ENCODE measurements around the gene TFDP2.

- TF ChIP-seq MLX (CRISPR knock-in tag; IDR thresholded peaks at IDR 0.05) = no peak
- no peak for TF ChIP-seq MAX (CRISPR knock-in tag; IDR thresholded peaks at IDR 0.05)
- no peak for TF ChIP-seq PREB (CRISPR knock-in tag; IDR thresholded peaks at IDR 0.05; ENCODE audit: borderline replicate concordance)
- no peak for TF ChIP-seq ZNF396 (CRISPR knock-in tag; IDR thresholded peaks at IDR 0.05; ENCODE audit: borderline replicate concordance)
- TF ChIP-seq SP1 (CRISPR knock-in tag; conservative IDR thresholded peaks at IDR 0.05) = no peak
- TF ChIP-seq CTCF (IDR thresholded peaks at IDR 0.05) = no peak
- no peak for TF ChIP-seq HMGXB4 (CRISPR knock-in tag; IDR thresholded peaks at IDR 0.05)
- no peak for TF ChIP-seq IRF1 (CRISPR knock-in tag; IDR thresholded peaks at IDR 0.05)
- TF ChIP-seq USF2 (CRISPR knock-in tag; IDR thresholded peaks at IDR 0.05) = no peak
- no peak for TF ChIP-seq ELF4 (CRISPR knock-in tag; IDR thresholded peaks at IDR 0.05; ENCODE audit: low read depth)
- TF ChIP-seq FOXP1 (CRISPR knock-in tag; IDR thresholded peaks at IDR 0.05; ENCODE audit: borderline replicate concordance) = no peak
- TF ChIP-seq FOXP4 (CRISPR knock-in tag; IDR thresholded peaks at IDR 0.05) = no peak
These were observed 50.4 kb downstream of the TFDP2 start for GRCh38 chr3:142098964-142099363.

All from WTC11 (cell line).